Neuron (in vitro differentiated cells): ENCODE results near the gene ENPP6.
"Not testable (repeated sequence)": the region's sequence is repeated elsewhere in the genome, so short reads cannot be mapped to it uniquely, and the experiment has no call there.

Experiments used
- H2AFZ ChIP-seq: one replicate; pipeline ENCODE4 v1.6.1; 2013; ENCODE audit warnings: low read depth, mild to moderate bottlenecking, inconsistent platforms, low read length, moderate library complexity
- H3K27me3 ChIP-seq: one replicate; pipeline ENCODE4 v1.6.1; 2013; ENCODE audit warnings: low read length; ENCODE audit not compliant: insufficient read depth
- H3K36me3 ChIP-seq: one replicate; pipeline ENCODE4 v1.6.1; 2013; ENCODE audit warnings: low read length; ENCODE audit not compliant: insufficient read depth
- H3K4me1 ChIP-seq: one replicate; pipeline ENCODE4 v1.6.1; 2013; ENCODE audit warnings: low read length; ENCODE audit not compliant: insufficient read depth
- H3K4me3 ChIP-seq: 2 replicates; pipeline ENCODE4 v1.5.1; 2013; ENCODE audit warnings: mild to moderate bottlenecking, low read length, moderate library complexity
- H3K9me3 ChIP-seq: one replicate; pipeline ENCODE4 v1.6.1; 2013; ENCODE audit warnings: low read length

Gene ENPP6

DNA sequence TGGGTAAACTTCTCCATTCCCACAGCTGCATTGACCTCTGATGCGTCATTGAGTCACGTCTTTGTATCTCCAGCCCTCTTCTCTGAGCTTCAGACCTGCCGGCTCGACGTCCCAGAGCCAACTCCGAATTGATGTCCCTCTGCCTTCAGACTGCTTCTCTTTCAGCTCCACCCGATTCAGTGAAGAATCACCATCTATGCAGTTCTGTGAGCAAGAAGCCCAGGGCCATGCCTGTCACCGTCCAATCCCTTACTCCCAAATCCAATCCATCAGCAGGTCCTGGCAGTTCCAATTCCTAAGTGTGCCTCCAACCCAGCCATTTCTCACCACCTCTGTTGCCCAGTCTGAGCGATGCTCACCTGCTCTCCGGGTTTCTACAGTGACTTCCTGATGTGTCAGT lies 70.7 kb downstream of the ENPP6 start:
- no peaks in the 10 kb centered on the region for H3K4me1 ChIP-seq
- H3K9me3 ChIP-seq: no peaks in the 10 kb centered on the region
- no peaks in the 10 kb centered on the region for H3K27me3 ChIP-seq
- H3K36me3 ChIP-seq: no peaks in the 10 kb centered on the region
- no peak overlapping the region for H2AFZ ChIP-seq
- H3K4me3 ChIP-seq: no peak overlapping the region

DNA sequence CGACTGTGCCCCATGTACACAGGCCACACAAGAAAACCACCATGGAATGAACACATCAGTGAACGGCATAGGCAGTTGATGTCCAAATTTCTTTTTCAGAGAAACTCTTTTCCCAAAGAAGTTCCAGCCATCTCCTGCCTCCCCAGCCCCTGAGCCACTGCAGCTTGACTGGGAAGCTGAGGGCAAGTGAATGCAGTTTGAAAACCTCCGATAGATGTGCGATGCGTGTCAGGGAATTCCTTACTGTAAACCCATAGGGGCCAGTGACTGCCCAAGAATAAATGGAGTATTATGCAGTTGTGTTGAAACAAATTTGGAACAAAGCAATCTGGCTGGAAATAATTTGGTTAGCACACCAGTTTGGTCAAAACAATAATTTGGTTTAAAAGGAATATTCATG lies 72.1 kb downstream of the ENPP6 start:
- H3K4me3 ChIP-seq: no peak overlapping the region
- H3K27me3 ChIP-seq: no peaks in the 10 kb centered on the region
- H2AFZ ChIP-seq: no peak overlapping the region
- no peaks in the 10 kb centered on the region for H3K36me3 ChIP-seq
- no peaks in the 10 kb centered on the region for H3K4me1 ChIP-seq
- H3K9me3 ChIP-seq: no peaks in the 10 kb centered on the region

DNA sequence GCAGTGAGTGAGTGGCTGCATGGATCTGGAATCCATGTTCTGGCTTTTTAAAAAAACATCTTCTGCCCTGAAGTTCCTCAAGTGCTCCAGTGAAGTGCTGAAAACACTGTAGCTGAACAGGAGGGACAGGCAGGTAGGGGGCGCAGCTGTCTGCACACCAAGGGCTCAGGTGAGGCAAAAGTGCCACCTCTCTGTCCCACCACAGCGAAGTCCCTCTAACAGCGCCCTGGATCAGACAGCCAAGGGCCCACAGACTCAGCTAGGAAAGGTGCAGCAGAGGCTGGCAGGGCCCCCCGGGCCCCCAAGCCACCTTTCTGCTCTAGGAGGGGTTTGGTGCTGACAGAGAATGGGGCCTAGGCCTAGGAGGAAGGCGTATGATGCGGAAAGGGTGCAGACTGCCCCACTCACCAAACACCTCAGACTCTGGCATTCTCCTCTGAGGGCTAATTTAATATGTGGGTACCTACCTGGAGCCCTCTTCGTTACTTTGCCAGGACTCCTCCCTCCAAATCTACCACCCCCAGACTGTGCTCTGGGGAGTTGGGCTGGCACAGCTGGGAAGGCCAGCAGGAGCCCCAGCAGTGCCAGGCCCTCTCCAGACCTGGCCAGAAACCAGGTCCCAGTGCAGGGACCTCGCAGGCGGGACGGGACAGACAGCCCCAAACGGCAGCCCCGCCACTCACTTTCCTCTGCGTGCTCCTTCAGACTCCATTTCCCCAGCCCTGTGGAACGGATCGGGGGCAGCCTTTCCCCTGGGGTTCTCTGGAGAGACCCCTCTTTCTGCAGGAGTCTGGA lies 73.7 kb downstream of the ENPP6 start:
- no peaks in the 10 kb centered on the region for H3K4me1 ChIP-seq
- no peak overlapping the region for H3K4me3 ChIP-seq
- no peaks in the 10 kb centered on the region for H3K27me3 ChIP-seq
- no peaks in the 10 kb centered on the region for H3K9me3 ChIP-seq
- H3K36me3 ChIP-seq: no peaks in the 10 kb centered on the region
- H2AFZ ChIP-seq: no peak overlapping the region

DNA sequence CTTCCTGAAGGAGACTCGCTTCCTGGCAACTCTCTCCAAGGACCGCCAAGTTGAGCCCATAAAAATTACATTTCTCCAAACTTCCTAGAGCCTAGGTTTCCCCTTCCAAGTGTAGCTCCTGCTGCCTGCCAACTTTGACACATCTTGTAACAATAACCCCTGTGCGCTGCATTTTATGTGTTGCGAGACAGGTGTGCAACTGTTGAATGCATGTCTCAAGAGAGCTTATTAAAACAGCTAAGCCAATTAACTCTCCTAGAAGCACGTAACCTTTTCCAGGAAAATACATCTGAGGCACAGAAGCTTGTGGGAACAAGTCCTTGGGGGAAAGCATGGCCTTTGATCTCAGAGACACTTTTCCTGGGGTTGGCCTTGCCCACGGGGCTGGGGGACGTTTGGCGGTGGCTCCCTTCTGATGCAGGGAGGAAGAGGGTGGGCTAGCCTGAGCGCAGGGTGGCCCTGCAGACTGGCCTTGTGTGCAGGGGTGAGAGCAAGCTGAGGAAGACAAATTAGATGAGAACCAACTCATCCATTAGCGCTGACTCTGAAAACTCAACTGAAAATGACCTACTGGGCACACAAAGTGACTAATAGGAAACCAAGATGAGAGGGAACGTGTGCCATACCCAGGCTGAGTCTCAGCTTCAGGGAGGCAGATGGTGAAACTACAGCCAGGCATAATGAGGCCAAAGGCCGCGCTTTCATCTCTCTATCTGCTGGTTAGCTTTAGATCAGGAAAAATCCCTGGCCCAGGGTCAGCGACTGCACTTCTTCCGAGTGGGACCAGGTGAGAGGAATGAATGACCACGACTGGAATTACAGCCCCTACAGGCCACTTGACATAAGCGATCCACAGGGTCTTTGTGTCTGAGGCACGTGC lies 75.3 kb downstream of the ENPP6 start:
- H3K36me3 ChIP-seq: no peaks in the 10 kb centered on the region
- H3K4me1 ChIP-seq: no peaks in the 10 kb centered on the region
- H3K27me3 ChIP-seq: no peaks in the 10 kb centered on the region
- no peaks in the 10 kb centered on the region for H3K9me3 ChIP-seq
- no peak overlapping the region for H3K4me3 ChIP-seq
- H2AFZ ChIP-seq: no peak overlapping the region

DNA sequence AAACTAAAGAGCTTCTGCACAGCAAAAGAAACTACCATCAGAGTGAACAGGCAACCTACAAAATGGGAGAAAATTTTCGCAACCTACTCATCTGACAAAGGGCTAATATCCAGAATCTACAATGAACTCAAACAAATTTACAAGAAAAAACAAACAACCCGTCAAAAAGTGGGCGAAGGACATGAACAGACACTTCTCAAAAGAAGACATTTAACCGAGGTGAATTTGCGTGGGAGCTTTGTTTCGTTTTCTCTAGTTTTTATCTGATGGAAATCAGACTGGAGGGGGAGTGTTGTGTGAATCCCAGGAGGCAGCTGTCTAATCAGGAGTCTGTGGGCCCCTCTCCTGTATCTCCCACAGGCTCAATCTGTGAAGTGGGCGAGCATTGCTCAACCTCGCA lies 76.8 kb downstream of the ENPP6 start:
- not testable (repeated sequence) for H2AFZ ChIP-seq, H3K9me3 ChIP-seq, H3K36me3 ChIP-seq, H3K4me3 ChIP-seq, H3K4me1 ChIP-seq, H3K27me3 ChIP-seq

DNA sequence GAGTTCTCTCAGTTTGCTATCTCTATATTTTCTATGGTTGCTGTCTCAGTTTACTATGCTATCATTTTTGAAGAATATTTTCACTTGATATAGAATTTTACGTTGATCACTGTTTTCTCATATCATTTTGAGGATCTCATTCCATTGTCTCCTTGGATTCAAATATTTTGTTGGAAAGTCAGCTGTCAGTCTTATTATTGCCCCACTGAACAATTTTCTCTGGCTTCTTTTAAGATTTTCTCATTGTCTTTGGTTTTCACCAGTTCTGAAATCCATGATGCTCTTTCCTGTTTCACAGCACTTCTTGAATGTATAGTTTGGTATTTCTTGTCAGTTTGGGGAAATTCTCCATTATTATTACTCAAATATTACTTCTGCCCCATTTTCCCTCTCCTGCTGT lies 81.1 kb downstream of the ENPP6 start:
- H2AFZ ChIP-seq: no peak overlapping the region
- H3K4me1 ChIP-seq: no peaks in the 10 kb centered on the region
- H3K27me3 ChIP-seq: no peaks in the 10 kb centered on the region
- H3K9me3 ChIP-seq: no peaks in the 10 kb centered on the region
- no peak overlapping the region for H3K4me3 ChIP-seq
- no peaks in the 10 kb centered on the region for H3K36me3 ChIP-seq

DNA sequence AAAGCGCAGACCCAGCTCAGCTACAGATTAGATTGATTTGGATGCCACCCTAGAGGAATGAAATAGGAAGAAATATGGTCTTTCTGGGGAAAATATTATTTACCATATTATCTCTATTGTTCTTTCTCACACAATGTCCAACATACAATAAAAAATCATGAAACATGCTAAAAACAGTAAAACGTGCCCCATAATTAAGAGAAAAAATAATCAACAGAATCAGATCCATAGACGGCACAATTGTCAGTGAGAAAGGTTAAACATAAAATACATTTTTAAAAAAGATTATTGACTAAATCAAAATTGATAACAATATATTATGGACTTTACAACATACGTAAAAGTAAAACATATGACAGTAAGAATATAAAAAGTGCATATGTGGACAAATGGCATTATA lies 90.9 kb downstream of the ENPP6 start:
- Histone ChIP-seq H3K36me3 (no peaks in the 10 kb centered on the region), H3K9me3 (peaks cover 2% of the 10 kb centered on the region), H2AFZ (no peak overlapping the region), H3K4me1 (no peaks in the 10 kb centered on the region), H3K27me3 (peaks cover 2% of the 10 kb centered on the region), H3K4me3 (no peak overlapping the region)

DNA sequence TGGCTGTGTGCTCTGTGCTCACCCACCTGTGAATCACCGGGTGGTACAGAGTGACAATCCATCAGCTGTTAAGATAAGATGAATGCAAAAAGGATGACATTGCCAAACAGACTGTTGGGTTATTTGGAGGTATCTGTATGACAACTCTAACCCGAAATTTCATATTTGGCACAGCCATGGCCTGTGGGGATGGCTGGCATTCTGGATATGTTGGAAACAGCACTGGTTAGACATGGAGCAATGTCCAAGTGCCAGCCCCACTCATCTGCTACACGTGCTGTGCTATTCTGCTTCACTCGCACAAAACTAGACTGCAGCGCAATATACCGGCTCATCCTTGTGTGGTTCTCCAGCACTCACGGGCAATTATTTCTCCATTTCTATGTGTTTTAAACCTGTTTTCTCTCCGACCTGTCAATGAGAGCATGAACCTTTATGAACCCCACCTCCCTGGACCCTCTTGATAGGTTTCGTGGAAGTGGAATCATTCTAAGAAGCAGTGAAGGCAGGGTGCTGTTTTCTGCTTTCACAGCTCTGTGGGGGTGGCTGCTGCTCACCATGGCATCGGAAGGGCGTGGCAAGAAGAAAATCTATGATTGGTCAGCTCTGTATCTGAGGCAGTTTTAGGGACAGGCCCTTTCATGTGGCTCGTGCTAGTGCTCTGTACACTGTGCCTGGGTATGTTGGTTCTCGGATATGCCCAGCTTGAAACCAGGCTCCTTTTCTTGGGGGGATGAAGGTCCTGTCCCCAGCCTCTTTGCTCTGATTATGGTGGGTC lies 94.9 kb downstream of the ENPP6 start:
- Histone ChIP-seq H3K4me1 (no peaks in the 10 kb centered on the region), H2AFZ (no peak overlapping the region), H3K36me3 (no peaks in the 10 kb centered on the region), H3K4me3 (no peak overlapping the region), H3K9me3 (peaks cover 2% of the 10 kb centered on the region), H3K27me3 (peaks cover 7% of the 10 kb centered on the region)

DNA sequence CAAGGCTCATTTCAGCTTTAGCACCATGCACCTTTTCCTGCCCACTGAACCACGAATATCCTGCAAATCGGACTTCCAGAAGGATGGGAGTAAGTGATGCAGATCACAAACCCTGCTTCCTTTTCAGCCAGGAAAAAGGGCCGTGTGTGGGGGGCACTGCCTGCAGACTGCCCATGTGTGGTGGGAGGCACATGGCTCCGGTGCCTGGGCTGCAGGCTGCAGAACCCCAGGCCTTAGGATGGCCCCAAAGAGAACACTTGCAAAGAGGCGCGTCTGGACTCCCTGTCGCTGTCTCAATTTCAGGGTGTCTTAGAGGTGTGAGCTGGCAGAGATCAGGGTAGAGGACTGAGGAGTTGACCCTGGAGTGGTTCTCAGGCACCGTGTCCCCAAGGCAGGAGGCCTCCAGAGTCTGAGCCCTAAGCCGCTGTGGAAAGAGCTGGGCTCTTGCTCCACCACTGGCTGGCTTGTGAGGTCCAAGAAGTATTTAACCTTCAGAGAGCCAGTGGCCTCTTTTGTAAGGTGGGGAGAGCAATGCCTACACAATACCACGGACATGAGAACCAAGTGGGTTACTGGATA lies 97.0 kb downstream of the ENPP6 start:
- Histone ChIP-seq H3K27me3 (peaks cover 7% of the 10 kb centered on the region), H3K4me1 (no peaks in the 10 kb centered on the region), H3K9me3 (no peaks in the 10 kb centered on the region), H2AFZ (no peak overlapping the region), H3K36me3 (no peaks in the 10 kb centered on the region), H3K4me3 (no peak overlapping the region)

DNA sequence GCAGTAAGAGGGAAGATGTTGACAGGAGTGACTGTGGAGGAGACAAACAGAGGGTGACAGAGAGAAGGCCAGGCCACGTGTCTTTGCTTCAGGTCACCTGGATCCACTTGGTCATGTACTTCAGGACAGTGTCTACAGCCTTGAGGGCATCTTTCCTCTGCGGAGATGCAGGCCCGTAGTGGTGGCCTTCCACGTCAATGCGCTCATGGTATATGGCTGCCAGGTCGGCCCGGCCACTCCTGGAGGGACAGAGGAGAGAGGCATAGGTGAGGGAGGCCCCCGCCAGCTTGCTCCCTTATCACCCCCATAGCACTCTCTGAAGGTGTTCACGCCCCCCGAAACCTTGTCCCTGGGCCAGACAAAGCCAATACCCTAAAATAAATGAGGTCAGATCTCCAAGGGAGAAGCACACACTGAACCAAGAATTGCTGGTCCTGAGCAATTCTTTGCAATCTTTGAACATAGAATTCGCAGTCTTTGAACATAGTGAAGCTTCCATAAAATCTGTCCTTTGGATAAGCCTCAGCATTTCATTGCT lies 99.9 kb downstream of the ENPP6 start:
- Histone ChIP-seq H3K36me3 (no peaks in the 10 kb centered on the region), H3K4me3 (no peak overlapping the region), H3K9me3 (no peaks in the 10 kb centered on the region), H3K27me3 (peaks cover 5% of the 10 kb centered on the region), H2AFZ (no peak overlapping the region), H3K4me1 (no peaks in the 10 kb centered on the region)

DNA sequence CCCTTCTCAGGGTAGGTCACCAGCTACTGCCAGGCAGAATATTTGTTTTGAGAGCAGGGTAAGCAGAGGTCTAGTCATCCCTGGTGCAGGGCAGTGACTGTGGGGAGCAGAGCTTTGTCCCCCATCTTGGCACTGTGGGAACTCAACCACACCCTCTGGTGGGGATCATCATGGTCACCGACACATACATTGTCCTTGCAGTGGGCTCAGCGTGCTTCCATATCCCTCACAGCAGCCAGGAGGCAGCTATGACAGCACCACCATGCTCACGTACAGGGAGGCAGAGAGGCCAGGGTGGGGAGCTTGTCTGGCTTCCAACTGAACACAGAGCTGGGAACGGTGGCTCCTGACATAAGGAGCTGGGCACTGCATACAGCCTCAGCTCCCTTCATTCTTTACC lies 102.3 kb downstream of the ENPP6 start:
- no peak overlapping the region for H3K4me3 ChIP-seq
- H3K4me1 ChIP-seq: no peaks in the 10 kb centered on the region
- H3K27me3 ChIP-seq: peaks cover 2% of the 10 kb centered on the region
- no peaks in the 10 kb centered on the region for H3K9me3 ChIP-seq
- no peak overlapping the region for H2AFZ ChIP-seq
- H3K36me3 ChIP-seq: no peaks in the 10 kb centered on the region

DNA sequence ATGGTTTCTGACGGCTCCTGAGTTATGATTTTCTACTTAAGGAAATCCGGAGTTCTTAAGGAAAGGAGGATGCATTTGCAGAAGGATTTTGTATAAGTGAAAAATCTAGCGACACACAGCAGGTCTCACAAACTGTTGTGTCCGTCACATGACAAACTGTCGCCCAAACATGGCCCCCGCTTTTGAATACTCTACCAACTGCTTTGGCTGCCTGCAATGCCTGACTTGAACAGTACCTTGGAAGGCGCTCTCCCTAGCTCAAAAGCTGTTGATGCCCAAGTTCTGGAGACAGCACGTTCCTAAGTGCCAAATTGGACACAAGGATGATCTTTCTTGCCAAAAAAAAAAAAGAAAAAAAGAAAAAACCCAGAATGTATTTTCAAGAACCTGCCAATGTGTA lies 103.2 kb downstream of the ENPP6 start:
- Histone ChIP-seq H3K9me3 (no peaks in the 10 kb centered on the region), H3K4me3 (no peak overlapping the region), H3K27me3 (no peaks in the 10 kb centered on the region), H2AFZ (no peak overlapping the region), H3K4me1 (no peaks in the 10 kb centered on the region), H3K36me3 (no peaks in the 10 kb centered on the region)
